ENCODE data around the gene MVB12B.

MVB12B gene

DNA sequence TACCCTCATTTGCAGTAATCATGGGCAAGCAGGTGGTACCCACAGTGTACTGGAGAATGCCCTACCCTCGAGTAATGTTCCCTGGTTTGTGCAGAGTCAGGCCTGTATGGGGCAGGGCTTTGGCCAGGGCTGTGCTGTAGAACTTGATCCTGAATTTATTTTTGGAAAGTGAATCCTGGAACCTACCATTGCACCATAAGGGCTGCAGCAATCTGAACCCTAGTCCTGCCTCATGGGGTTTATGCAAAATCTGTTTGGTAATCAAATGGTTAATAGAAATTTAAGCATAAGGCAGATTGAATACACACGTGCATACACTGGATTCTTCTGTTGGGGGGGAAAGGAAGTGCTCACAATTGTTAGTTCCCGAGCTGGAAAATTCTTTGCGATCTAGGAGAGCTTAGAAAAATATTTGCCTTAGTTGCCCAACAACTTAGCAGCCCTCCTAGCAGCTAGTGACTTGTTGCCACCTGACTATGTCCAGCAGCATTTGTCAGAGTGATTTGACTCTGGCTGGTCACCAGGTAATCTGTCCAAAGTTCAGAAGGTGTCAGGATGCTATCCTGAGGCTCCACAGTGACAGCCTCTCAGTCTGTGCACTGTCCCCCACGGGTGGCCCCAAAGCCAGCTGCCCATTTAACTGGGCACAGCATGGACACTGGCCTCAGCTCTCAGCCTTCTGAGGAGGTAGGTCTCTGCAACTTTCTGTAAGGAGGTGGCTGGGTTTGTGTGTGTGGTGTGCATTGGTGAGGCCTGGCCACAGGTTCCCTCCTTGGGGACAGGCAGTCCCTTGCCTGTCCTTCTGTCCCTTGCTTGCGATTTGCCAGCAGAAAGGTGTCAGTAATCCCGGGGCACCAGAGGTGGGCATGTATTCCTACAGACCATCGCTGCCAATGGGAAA is 8.3 kb downstream of the MVB12B start:
- no peak for DNase-seq

GRCh38 chr9:126335837-126336735 is 9.5 kb downstream of the MVB12B start:
- DNase-seq: no peak

DNA sequence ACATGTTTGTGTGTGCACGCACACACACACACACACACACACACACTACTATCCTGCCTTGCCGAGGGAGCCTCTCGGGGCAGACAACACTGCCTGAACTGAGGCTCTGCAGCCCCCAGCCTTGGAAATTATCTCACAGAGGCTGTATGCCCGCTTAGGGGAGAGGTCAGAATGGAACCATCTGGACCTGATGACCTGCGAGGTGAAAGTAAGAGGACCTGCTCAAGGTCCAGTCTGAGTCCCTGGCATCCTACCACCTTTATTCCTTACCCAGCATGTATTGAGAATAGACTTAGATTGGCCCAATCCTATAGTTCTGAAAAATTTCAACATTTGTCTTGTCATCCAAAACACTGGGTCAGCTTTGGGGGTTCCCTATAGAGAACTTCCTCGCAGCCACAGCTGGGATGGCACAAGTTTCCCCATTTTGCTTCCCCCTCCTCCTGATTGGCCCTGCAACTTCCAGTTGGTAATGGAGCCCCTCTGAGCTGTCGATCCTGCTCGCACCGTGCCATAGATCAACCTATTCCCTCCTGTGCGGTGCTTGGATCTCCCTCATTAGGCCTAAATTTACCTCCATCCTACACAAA is 10.2 kb downstream of the MVB12B start:
- DNase-seq: no peak

DNA sequence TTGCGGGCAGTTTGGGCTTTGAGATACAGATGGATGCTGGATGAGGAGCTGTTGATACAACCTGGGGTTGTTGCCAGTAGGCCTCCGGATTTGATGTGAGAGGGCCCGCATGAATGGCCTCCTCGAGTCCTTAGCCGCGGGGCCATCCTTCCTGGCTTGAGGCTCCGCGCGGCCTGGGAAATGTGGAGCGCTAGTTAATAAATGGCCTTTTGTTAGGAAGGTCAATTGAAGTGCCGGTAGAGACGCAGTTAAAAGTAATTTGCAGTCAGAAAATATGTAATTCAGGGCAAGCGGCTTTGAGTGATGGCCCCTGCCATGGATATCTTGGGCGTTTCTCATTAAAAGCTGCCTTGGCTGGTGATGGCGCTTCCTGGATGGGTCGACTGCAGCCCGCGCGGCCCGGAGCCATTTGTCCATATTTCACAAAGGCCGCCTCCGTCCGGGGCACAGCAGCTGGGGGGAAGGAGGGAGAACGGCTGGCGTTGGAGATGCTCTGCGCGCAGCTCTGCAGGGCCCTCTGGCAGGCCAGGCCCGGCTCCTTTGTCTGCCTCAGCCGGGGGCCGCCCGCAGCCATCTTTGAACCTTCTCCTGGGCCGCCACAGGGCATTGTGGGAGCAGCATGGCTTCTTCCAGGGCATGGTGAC is 11.2 kb downstream of the MVB12B start:
- no peak for DNase-seq

- no peak for DNase-seq
These were observed 12.3 kb downstream of the MVB12B start for GRCh38 chr9:126338945-126339344.

GRCh38 chr9:126341426-126341825 is 14.8 kb downstream of the MVB12B start:
- no peak for DNase-seq

- no peak for DNase-seq
These were observed 15.3 kb downstream of the MVB12B start for GRCh38 chr9:126341902-126342301.

GRCh38 chr9:126342621-126343031 is 16.0 kb downstream of the MVB12B start:
- DNase-seq: no peak

GRCh38 chr9:126343271-126343700 is 16.7 kb downstream of the MVB12B start:
- no peak for DNase-seq

- DNase-seq: no peak
These were observed 19.4 kb downstream of the MVB12B start for GRCh38 chr9:126346031-126346430.

GRCh38 chr9:126347093-126347492 is 20.5 kb downstream of the MVB12B start:
- DNase-seq: no peak

DNA sequence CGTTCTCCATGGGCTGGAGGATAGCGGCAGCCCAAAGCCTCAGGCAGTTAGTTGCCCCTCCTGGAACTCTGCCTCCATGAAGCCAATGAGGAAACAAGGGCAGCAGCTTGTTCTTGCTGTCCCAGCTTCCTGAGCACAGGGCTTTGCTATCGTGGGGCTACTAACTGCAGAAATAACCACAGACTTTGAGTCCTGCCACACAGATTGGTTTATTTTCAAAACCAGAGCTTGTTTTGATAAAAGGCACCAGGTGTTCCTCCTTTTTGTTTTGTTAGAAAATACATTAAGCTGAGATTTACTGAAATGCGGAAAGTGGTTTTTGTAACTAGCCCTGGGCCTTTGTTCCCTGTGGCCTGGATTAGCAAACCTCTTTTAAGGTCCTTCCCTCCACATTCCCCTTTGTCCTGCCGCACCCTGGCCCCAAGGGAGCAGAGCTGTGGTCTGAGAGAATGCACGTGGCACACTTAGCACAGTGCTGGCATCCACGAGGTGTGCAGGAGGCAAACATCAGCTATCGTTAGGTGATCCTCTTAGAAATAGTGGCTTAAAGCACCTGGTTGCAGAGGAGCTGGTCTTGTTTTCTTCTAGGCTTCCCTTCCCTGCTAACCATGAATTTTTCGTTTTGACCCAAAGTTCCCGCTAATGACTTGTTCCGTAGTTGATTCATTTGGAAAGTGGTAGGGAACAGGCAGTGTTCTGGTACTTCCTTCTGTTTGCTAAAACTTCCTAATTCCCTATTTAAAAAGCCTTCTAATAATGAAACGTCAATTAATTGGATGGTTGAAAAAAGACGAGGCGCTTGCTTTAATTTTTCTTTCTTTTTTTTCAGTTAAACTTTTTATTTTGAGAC is 21.5 kb downstream of the MVB12B start:
- DNase-seq: no peak

- DNase-seq: peak; percentile 33
These were observed 22.4 kb downstream of the MVB12B start for GRCh38 chr9:126348911-126349550.

GRCh38 chr9:126354887-126355770 is 28.5 kb downstream of the MVB12B start:
- DNase-seq: no peak

GRCh38 chr9:126357074-126357473 is 30.4 kb downstream of the MVB12B start:
- DNase-seq: peak; percentile 67

- no peak for DNase-seq
These were observed 33.4 kb downstream of the MVB12B start for GRCh38 chr9:126360073-126360472.

GRCh38 chr9:126361810-126362238 is 35.2 kb downstream of the MVB12B start:
- no peak for DNase-seq

DNA sequence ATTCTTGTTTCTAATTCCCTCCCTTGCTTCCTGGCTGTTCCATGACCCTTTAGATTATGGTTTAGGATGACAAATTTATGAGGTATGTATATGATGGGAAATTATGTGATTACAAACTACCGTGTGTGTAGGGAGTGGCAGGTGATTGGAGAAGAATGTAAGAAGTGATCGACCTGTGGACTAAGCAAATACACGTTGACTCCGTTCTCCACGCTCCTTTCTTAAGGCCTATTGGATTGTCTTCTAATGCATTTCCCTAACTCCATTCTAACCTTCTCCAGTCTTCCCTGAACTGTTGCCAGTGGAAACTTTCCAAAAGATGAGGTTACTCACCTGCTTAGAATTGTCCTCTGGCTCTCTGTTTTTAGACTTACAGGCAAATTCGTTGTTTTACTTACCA is 36.6 kb downstream of the MVB12B start:
- no peak for DNase-seq

DNA sequence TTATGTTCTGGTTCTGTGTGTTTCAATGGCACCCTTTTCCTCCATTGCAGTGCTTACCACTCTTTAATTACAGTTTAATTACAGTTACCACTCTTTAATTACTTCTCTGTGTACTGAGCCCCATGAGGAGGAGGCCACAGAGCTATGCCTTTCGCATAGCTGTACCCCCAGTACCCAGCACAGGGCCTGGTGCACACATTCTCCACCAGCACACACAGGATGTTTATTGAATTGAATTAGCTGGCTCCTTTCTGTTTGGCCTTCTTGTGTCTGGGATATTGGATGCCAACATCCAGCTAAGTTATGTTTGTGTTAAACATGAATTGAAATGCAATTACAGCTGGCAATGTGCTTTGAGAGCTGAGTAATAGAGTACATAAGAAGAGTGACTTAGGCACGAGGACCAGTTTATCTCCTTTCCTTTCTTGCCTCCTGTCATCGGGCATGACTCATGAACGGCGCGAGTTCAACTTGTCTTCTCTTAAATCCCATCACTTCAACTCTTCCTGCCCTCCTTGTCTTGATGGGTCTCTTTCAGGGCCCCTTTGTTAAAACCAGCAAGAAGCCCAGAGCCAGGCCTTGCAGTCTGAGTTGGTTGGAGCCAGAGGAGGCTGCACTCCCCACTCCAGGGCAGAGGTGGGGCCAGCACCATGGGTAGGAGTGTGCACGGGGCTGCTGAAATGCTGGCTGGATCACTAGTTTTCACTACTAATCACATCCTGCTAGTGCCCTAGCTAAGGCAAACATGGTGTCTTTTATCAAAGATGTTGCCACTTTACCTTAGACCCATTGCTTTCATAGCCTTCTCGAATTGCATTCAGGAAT is 37.4 kb downstream of the MVB12B start:
- DNase-seq: no peak

Data from NCI-H748 treated with DMSO at 0.1 percent for 48 hours (cell line).